ENCODE results near the gene C2orf72.
"Not testable (repeated sequence)": the region's sequence is repeated elsewhere in the genome, so short reads cannot be mapped to it uniquely, and the experiment has no call there.

C2orf72 gene

GRCh38 chr2:231037202-231037730 lies at the start of gene C2orf72:
C2orf72 (plus strand) TSS chr2:231037523; CDS start chr2:231037566, 43 bp downstream.
- no peak for DNase-seq (ENCODE audit: low read depth in 2 of 2)

GRCh38 chr2:230989731-230990130 lies 47.6 kb upstream of the C2orf72 start:
- DNase-seq (ENCODE audit: low read depth in 2 of 2), result no peak

GRCh38 chr2:230990131-230990898 lies 47.0 kb upstream of the C2orf72 start:
- DNase-seq (ENCODE audit: low read depth in 2 of 2), result no peak

GRCh38 chr2:230990899-230991150 lies 46.5 kb upstream of the C2orf72 start:
- no peak for DNase-seq (ENCODE audit: low read depth in 2 of 2)

- DNase-seq (ENCODE audit: low read depth in 2 of 2), result no peak
Measured at GRCh38 chr2:230991598-230991997, 45.7 kb upstream of the C2orf72 start.

- DNase-seq (ENCODE audit: low read depth in 2 of 2), result no peak
Measured at GRCh38 chr2:230995821-230996220, 41.5 kb upstream of the C2orf72 start, which contains the start of gene SPATA3. SPATA3 (plus strand) TSS chr2:230996121; CDS start chr2:230996234, 113 bp downstream.

- no peak for DNase-seq (ENCODE audit: low read depth in 2 of 2)
Measured at GRCh38 chr2:230996661-230997060, 40.7 kb upstream of the C2orf72 start.

GRCh38 chr2:230998882-230999281 lies 38.4 kb upstream of the C2orf72 start:
- DNase-seq (ENCODE audit: low read depth in 2 of 2), result no peak

GRCh38 chr2:230999477-230999876 lies 37.8 kb upstream of the C2orf72 start:
- DNase-seq (ENCODE audit: low read depth in 2 of 2), result no peak

- no peak for DNase-seq (ENCODE audit: low read depth in 2 of 2)
Measured at GRCh38 chr2:231000211-231000904, 37.0 kb upstream of the C2orf72 start.

- DNase-seq (ENCODE audit: low read depth in 2 of 2), result no peak
Measured at GRCh38 chr2:231001036-231001435, 36.3 kb upstream of the C2orf72 start.

- no peak for DNase-seq (ENCODE audit: low read depth in 2 of 2)
Measured at GRCh38 chr2:231001921-231002320, 35.4 kb upstream of the C2orf72 start.

GRCh38 chr2:231002641-231003040 lies 34.7 kb upstream of the C2orf72 start:
- DNase-seq (ENCODE audit: low read depth in 2 of 2), result no peak

GRCh38 chr2:231003186-231003585 lies 34.1 kb upstream of the C2orf72 start:
- DNase-seq (ENCODE audit: low read depth in 2 of 2), result no peak

- not testable (repeated sequence) for DNase-seq (ENCODE audit: low read depth in 2 of 2)
Measured at GRCh38 chr2:231004930-231005329, 32.4 kb upstream of the C2orf72 start.

- DNase-seq (ENCODE audit: low read depth in 2 of 2), result no peak
Measured at GRCh38 chr2:231007286-231008098, 29.8 kb upstream of the C2orf72 start.

- DNase-seq (ENCODE audit: low read depth in 2 of 2), result no peak
Measured at GRCh38 chr2:231008131-231008530, 29.2 kb upstream of the C2orf72 start.

- no peak for DNase-seq (ENCODE audit: low read depth in 2 of 2)
Measured at GRCh38 chr2:231009236-231009919, 27.9 kb upstream of the C2orf72 start.

- DNase-seq (ENCODE audit: low read depth in 2 of 2), result no peak
Measured at GRCh38 chr2:231010201-231010730, 27.1 kb upstream of the C2orf72 start.

- no peak for DNase-seq (ENCODE audit: low read depth in 2 of 2)
Measured at GRCh38 chr2:231011526-231011925, 25.8 kb upstream of the C2orf72 start.

- DNase-seq (ENCODE audit: low read depth in 2 of 2), result no peak
Measured at GRCh38 chr2:231012463-231012862, 24.9 kb upstream of the C2orf72 start.
